ENCODE results near the gene ADCY4.

GRCh38 chr14:24312736-24313507, 21.9 kb downstream of the ADCY4 start:
- TF ChIP-seq YY1 (IDR thresholded peaks at IDR 0.05; ENCODE audit: insufficient read depth, insufficient read length) = no peak
- TF ChIP-seq ZNF274 (IDR thresholded peaks at IDR 0.05; ENCODE audit: low read depth, low read length) = no peak
- TF ChIP-seq SUZ12 (IDR thresholded peaks at IDR 0.05; ENCODE audit: extremely low read depth, insufficient read depth, insufficient read length) = no peak

All from NT2/D1 (cell line).